T-helper 17 cell (primary cell): Measurements from ENCODE around the gene SCN8A. TPM values are rescaled to one million over a fixed set of nuclear protein-coding genes. Genes with fewer than 3 reads are reported as not detected.

Source experiments
- ATAC-seq: fragments of 150-1000 bp; cut with Tn5 transposase; 2 replicates; pipeline ENCODE4 v1.10.0; 2021; ENCODE audit warnings: mild to moderate bottlenecking, moderate library complexity
- DNase-seq, 3 donors: peaks; one replicate each; pipeline versions ENCODE4 v3.0.0 to v3.0.0-alpha.2; 2020 to 2021
- H3K9me3 ChIP-seq: one replicate; pipeline ENCODE4 v1.7.0; 2013; ENCODE audit warnings: low read length, mild to moderate bottlenecking; ENCODE audit not compliant: control insufficient read depth, poor library complexity, severe bottlenecking
- H3K27ac Mint-ChIP-seq: one replicate; pipeline ENCODE4 v1.8.0; 2022; ENCODE audit warnings: mild to moderate bottlenecking, moderate library complexity, mixed read lengths
- H3K27me3 Mint-ChIP-seq: one replicate; pipeline ENCODE4 v1.8.0; 2022; ENCODE audit warnings: mixed read lengths
- H3K36me3 Mint-ChIP-seq: one replicate; pipeline ENCODE4 v1.8.0; 2022; ENCODE audit warnings: low read depth, mixed read lengths
- H3K4me1 Mint-ChIP-seq: one replicate; pipeline ENCODE4 v1.8.0; 2022; ENCODE audit warnings: mild to moderate bottlenecking, mixed read lengths
- H3K4me3 Mint-ChIP-seq: one replicate; pipeline ENCODE4 v1.8.0; 2022; ENCODE audit warnings: mild to moderate bottlenecking, moderate library complexity, mixed read lengths
- total RNA-seq, 4 donors: library from RNA in 2 of 4; stranded (reverse) in 2 of 4; gene quantifications; one replicate each; pipeline ENCODE4 v1.2.3 and lab custom pipeline; 2022 to 2026

SCN8A gene
- total RNA-seq, 2 donors from 2014 or later: 0.35 to 0.47 TPM

- no peak for DNase-seq
- H3K4me1 Mint-ChIP-seq: no peaks in the 10 kb centered on the region
- ATAC-seq: no peak
These were observed 95.7 kb downstream of the SCN8A start for GRCh38 chr12:51686727-51687126.

GRCh38 chr12:51687177-51687576 lies 96.1 kb downstream of the SCN8A start:
- DNase-seq: no peak
- no peak overlapping the region for H3K27ac Mint-ChIP-seq
- ATAC-seq: no peak

More at GRCh38 chr12:51686727-51687126, 95.7 kb downstream of the SCN8A start:
- Mint-ChIP-seq H3K27me3 (peaks cover 42% of the 10 kb centered on the region), H3K27ac (no peak overlapping the region), H3K4me3 (no peak overlapping the region), H3K36me3 (peaks cover 2% of the 10 kb centered on the region)
- no peaks in the 10 kb centered on the region for H3K9me3 ChIP-seq

GRCh38 chr12:51687614-51688013 lies 96.6 kb downstream of the SCN8A start:
- peaks cover 39% of the 10 kb centered on the region for H3K27me3 Mint-ChIP-seq
- H3K9me3 ChIP-seq: no peaks in the 10 kb centered on the region
- no peak overlapping the region for H3K4me3 Mint-ChIP-seq
- peaks cover 2% of the 10 kb centered on the region for H3K36me3 Mint-ChIP-seq
- DNase-seq (no peak), ATAC-seq (no peak)
- no peaks in the 10 kb centered on the region for H3K4me1 Mint-ChIP-seq
- H3K27ac Mint-ChIP-seq: no peak overlapping the region

More at GRCh38 chr12:51687177-51687576, 96.1 kb downstream of the SCN8A start:
- no peaks in the 10 kb centered on the region for H3K9me3 ChIP-seq
- peaks cover 2% of the 10 kb centered on the region for H3K36me3 Mint-ChIP-seq
- peaks cover 42% of the 10 kb centered on the region for H3K27me3 Mint-ChIP-seq
- H3K4me1 Mint-ChIP-seq: no peaks in the 10 kb centered on the region
- H3K4me3 Mint-ChIP-seq: no peak overlapping the region

DNA sequence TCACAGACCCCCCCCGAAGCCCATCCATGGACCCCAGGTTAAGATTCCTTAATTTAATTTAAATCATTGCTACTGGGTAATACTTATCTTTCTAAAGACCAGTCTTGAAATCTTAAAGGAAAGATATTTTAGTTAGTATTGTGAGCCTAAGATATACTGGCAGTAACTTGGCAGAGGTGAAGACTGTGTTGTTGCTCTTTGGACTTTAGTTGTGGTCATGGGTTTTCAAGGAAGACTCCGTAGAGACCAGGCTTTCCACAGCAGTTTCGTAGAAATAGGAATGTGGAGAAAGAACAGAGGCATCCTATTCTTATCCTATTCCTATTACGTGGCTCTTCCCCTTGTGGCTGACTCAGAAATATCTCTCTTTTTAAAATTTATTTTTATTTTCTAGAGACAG lies 99.0 kb downstream of the SCN8A start:
- Mint-ChIP-seq H3K27ac (no peak overlapping the region), H3K4me3 (no peak overlapping the region), H3K4me1 (no peaks in the 10 kb centered on the region), H3K27me3 (peaks cover 30% of the 10 kb centered on the region), H3K36me3 (peaks cover 2% of the 10 kb centered on the region)
- DNase-seq (no peak), ATAC-seq (no peak)
- no peaks in the 10 kb centered on the region for H3K9me3 ChIP-seq

- Mint-ChIP-seq H3K27ac (no peak overlapping the region), H3K4me1 (no peaks in the 10 kb centered on the region), H3K36me3 (peaks cover 2% of the 10 kb centered on the region), H3K4me3 (no peak overlapping the region), H3K27me3 (peaks cover 34% of the 10 kb centered on the region)
- ATAC-seq (no peak), DNase-seq (no peak)
- H3K9me3 ChIP-seq: no peaks in the 10 kb centered on the region
These were observed 101.0 kb downstream of the SCN8A start for GRCh38 chr12:51692016-51692415.

DNA sequence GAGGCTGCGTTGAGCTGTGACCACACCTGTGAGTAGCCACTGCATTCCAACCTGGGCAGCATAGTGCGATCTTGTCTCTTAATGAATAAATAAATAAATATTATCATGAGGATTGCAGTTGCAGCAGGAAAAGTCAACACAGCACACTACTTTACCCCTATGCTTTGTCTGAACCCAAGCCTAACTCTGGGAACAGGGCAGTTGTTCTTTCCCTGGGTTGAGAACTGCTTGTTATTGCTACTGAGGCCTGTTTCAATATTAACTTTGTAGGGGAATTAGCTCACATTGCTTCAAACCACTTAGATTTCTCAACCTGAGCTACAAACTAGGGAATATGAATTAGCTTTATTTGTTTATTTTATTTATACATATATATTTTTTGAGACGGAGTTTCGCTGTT lies 102.5 kb downstream of the SCN8A start:
- peaks cover 2% of the 10 kb centered on the region for H3K9me3 ChIP-seq
- H3K4me3 Mint-ChIP-seq: no peak overlapping the region
- no peak for ATAC-seq
- peaks cover 2% of the 10 kb centered on the region for H3K36me3 Mint-ChIP-seq
- no peak for DNase-seq
- H3K27me3 Mint-ChIP-seq: peaks cover 31% of the 10 kb centered on the region
- H3K4me1 Mint-ChIP-seq: no peaks in the 10 kb centered on the region
- no peak overlapping the region for H3K27ac Mint-ChIP-seq

DNA sequence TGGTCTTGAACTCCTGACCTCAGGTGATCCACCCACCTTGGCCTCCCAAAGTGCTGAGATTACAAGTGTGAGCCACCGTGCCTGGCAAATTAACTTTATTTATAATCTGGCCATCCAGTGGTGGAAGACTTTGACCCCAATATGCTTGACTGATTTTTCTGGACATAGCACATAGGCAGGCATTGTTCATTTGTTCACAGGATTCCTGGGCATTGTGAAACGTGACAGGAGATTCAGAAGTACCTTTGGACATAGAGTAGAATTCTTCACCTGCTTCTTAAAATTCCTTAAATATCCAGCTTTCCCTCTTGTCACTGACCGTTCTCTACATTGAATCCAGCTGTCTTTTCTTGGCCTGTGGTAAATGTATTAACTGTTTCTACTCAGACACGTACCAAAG lies 103.1 kb downstream of the SCN8A start:
- Mint-ChIP-seq H3K4me1 (no peaks in the 10 kb centered on the region), H3K27ac (no peak overlapping the region), H3K27me3 (peaks cover 28% of the 10 kb centered on the region), H3K36me3 (peaks cover 2% of the 10 kb centered on the region), H3K4me3 (no peak overlapping the region)
- no peak for ATAC-seq
- DNase-seq: no peak
- H3K9me3 ChIP-seq: peaks cover 2% of the 10 kb centered on the region

DNA sequence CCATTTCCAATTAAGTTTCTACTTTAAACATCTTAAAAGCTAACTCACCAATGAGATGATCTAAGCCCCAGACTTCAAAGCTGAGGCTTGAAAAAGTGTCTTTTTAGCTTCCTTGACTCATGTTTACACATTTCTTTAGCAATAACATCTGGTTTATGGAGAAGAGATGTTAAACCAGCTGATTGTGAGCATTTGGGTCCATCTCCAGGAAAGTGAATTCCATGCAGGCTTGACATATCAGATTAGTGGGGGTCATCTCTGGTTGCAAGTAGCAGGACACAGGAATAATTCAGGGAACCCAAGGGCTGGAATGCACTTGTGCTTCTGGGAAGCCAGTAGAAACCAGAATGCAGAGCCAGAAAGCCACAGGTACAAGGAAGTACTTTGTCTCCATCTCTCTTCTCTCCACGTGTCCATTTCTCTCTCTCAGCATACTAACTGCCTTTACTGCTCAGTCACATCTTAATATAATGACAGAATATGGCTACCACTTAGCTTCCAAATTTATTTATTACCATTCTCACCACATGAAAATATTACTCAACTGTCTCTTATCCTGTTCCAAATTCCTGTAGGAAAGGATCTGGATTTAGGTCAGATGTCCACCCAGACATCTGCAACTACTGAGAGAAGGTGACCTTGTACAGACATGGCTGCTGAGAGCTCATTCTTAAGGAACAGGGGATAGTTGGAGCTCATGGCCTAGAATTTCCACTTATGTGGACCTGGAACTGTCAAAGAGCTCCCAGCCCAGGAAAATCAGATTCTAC lies 104.4 kb downstream of the SCN8A start:
- DNase-seq: no peak
- ATAC-seq: no peak

GRCh38 chr12:51699219-51699618 lies 108.2 kb downstream of the SCN8A start:
- ATAC-seq (no peak), DNase-seq (no peak)
- peaks cover 2% of the 10 kb centered on the region for H3K9me3 ChIP-seq
- no peaks in the 10 kb centered on the region for H3K36me3 Mint-ChIP-seq
- H3K27ac Mint-ChIP-seq: no peak overlapping the region
- no peaks in the 10 kb centered on the region for H3K4me1 Mint-ChIP-seq
- H3K4me3 Mint-ChIP-seq: no peak overlapping the region
- H3K27me3 Mint-ChIP-seq: peaks cover 24% of the 10 kb centered on the region

More for the DNA sequence above, 104.4 kb downstream of the SCN8A start:
- peaks cover 2% of the 10 kb centered on the region for H3K36me3 Mint-ChIP-seq
- H3K4me3 Mint-ChIP-seq: no peak overlapping the region
- peaks cover 2% of the 10 kb centered on the region for H3K9me3 ChIP-seq
- peaks cover 29% of the 10 kb centered on the region for H3K27me3 Mint-ChIP-seq
- H3K4me1 Mint-ChIP-seq: no peaks in the 10 kb centered on the region
- no peak overlapping the region for H3K27ac Mint-ChIP-seq

DNA sequence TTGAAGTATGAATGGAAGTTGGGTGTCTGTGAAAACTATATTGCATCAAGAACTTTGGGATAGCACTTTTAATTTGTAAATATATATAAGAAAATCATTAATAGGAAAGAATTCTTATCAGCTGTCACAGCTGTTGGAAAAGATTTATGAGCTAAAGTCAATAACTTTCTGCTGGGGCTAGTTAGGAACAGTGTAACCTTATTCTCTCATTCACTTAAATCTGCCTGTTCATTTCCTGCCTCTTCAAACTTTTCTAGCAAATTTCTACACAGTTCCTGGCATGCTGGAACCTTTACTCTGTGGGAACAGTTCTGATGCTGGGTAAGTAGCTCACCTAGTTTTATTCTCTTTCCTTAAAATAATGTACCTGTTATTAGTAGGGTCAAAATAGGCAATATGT lies 109.9 kb downstream of the SCN8A start:
- H3K9me3 ChIP-seq: peaks cover 2% of the 10 kb centered on the region
- Mint-ChIP-seq H3K4me3 (no peak overlapping the region), H3K27ac (no peak overlapping the region), H3K4me1 (no peaks in the 10 kb centered on the region), H3K27me3 (peaks cover 14% of the 10 kb centered on the region), H3K36me3 (no peaks in the 10 kb centered on the region)
- no peak for DNase-seq
- ATAC-seq: no peak

GRCh38 chr12:51702587-51702986 lies 111.6 kb downstream of the SCN8A start:
- no peaks in the 10 kb centered on the region for H3K4me1 Mint-ChIP-seq
- no peak overlapping the region for H3K4me3 Mint-ChIP-seq

DNA sequence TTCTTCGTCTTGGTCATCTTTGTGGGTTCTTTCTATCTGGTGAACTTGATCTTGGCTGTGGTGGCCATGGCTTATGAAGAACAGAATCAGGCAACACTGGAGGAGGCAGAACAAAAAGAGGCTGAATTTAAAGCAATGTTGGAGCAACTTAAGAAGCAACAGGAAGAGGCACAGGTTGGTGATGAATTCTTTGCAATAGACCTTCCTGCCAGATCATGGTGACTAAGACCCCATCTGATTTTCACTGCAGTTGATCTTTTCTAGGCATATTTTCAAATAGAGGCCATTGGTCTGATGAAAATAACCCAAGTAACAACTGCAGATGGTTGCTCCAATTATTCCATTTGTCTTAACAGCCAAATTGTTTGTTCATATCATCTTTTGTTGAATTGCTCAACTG lies 114.4 kb downstream of the SCN8A start:
- Mint-ChIP-seq H3K36me3 (no peaks in the 10 kb centered on the region), H3K4me1 (no peaks in the 10 kb centered on the region), H3K27ac (no peak overlapping the region), H3K4me3 (no peak overlapping the region), H3K27me3 (peaks cover 11% of the 10 kb centered on the region)
- ATAC-seq: no peak
- H3K9me3 ChIP-seq: no peaks in the 10 kb centered on the region
- DNase-seq: no peak

More at GRCh38 chr12:51702587-51702986, 111.6 kb downstream of the SCN8A start:
- DNase-seq: no peak
- H3K36me3 Mint-ChIP-seq: no peaks in the 10 kb centered on the region
- no peak overlapping the region for H3K27ac Mint-ChIP-seq
- no peak for ATAC-seq
- H3K9me3 ChIP-seq: peaks cover 2% of the 10 kb centered on the region
- peaks cover 14% of the 10 kb centered on the region for H3K27me3 Mint-ChIP-seq

- ATAC-seq (no peak), DNase-seq (no peak)
- peaks cover 15% of the 10 kb centered on the region for H3K27me3 Mint-ChIP-seq
- H3K4me3 Mint-ChIP-seq: no peak overlapping the region
- H3K36me3 Mint-ChIP-seq: no peaks in the 10 kb centered on the region
- H3K27ac Mint-ChIP-seq: no peak overlapping the region
- no peaks in the 10 kb centered on the region for H3K4me1 Mint-ChIP-seq
- no peaks in the 10 kb centered on the region for H3K9me3 ChIP-seq
These were observed 115.2 kb downstream of the SCN8A start for GRCh38 chr12:51706206-51706605.

DNA sequence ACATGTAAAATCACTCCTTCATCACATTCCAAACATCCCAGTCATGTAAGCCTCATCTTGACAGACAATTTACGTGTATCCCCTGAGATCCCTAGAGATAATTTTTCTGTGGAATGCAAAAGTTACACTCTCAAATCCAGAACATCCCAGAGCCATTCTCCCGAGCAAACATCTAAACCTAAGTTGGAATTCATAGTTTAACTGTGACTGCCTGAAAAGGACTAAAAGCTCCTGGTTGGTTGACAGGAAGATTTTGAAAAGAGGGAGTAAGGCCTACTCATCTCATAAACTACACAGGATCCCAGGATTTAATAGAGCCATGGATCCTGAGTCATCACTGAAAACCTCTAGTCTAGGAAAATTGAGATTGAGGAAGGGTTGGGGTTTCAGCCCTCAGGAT lies 123.6 kb downstream of the SCN8A start:
- H3K4me3 Mint-ChIP-seq: no peak overlapping the region
- no peak for ATAC-seq

More for the DNA sequence above, 123.6 kb downstream of the SCN8A start:
- DNase-seq: no peak
- Mint-ChIP-seq H3K27me3 (peaks cover 57% of the 10 kb centered on the region), H3K36me3 (peaks cover 8% of the 10 kb centered on the region), H3K4me1 (no peaks in the 10 kb centered on the region), H3K27ac (no peak overlapping the region)
- no peaks in the 10 kb centered on the region for H3K9me3 ChIP-seq
